ENCODE data around the gene BCL2L14.

GRCh38 chr12:12098691-12099015 lies 27.9 kb downstream of the BCL2L14 start:
- TF ChIP-seq CTCF (IDR thresholded peaks at IDR 0.05; ENCODE audit: poor library complexity) (no peak), EZH2phosphoT487 (IDR thresholded peaks at IDR 0.05; ENCODE audit: low read depth, severe bottlenecking, unreplicated experiment) (no peak), EZH2 (IDR thresholded peaks at IDR 0.05; ENCODE audit: borderline replicate concordance) (no peak)

Data from hepatocyte (in vitro differentiated cells).